SK-N-MC (cell line): ENCODE measurements around the gene CYP27C1.

Experiments
- EZH2 ChIP-seq: fragments of 200-600 bp; sonication (generic); IDR thresholded peaks from one replicate; pipeline ENCODE4 v1.6.1; 2017; ENCODE audit warnings: antibody characterized with exemption
- POLR2AphosphoS5 ChIP-seq: IDR thresholded peaks from 2 replicates; pipeline ENCODE4 v1.6.1; 2012; ENCODE audit warnings: mild to moderate bottlenecking, low read depth, low read length, borderline replicate concordance

DNA sequence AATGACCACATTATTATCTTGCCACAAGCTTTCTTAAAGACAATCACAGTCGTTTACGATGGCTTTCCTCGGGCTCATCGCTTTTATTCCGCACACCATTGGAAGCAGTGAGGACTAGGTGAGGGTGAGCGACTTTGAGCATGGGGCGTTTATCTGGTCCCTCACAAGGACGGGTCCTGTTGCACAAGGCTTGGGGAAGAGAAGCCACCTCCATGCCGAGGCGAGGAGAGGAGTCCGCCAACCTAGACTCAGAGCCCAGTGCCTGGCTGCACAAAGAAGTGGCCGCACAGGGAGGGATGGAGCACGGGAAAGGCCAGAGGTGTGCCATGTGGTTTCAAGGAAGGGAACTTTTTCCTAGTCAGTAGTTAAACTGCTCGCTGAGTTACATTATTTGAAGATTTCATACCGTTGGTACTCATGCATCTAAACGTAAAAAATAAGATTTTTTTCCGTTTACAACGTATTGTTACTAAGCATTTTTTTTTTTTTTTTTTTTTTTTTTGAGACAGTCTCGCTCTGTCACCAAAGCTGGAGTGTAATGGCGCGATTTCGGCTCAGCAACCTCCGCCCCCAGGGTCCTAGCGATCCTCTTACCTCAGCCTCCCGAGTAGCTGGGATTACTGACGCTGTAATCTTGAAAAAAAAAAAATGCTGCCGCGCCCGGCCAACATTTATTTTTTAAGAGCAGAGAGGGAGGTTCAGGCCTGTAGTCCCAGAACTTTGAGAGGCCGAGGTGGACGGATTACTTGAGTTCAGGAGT lies 849 bp upstream of the CYP27C1 start:
- TF ChIP-seq POLR2AphosphoS5 (no peak), EZH2 (no peak)
